ACHN (cell line): ENCODE results near the gene CHSY1.

ENCODE experiments used
- DNase-seq: peaks from one replicate; pipeline ENCODE4 v3.0.0-alpha.2; 2015
- in situ Hi-C: cut with HindIII; loops from 2 replicates; pipeline ENCODE4 v1.10.0; 2017; ENCODE audit warnings: low sequenced_read_pairs, low pct_ligation_motif_present, low pct_unique_long_range_greater_than_20kb

CHSY1 gene

GRCh38 chr15:101198031-101198575, 53.7 kb downstream of the CHSY1 start:
- no peak for DNase-seq

GRCh38 chr15:101194546-101195125, 57.2 kb downstream of the CHSY1 start:
- DNase-seq: no peak
- in situ Hi-C loops: no loop called here

More at GRCh38 chr15:101198031-101198575, 53.7 kb downstream of the CHSY1 start:
- in situ Hi-C loops: no loop called here

- no peak for DNase-seq
- in situ Hi-C loops: no loop called here
These were observed 57.9 kb downstream of the CHSY1 start for GRCh38 chr15:101193806-101194545.

GRCh38 chr15:101193120-101193644, 58.7 kb downstream of the CHSY1 start:
- in situ Hi-C loops: no loop called here
- DNase-seq: no peak

GRCh38 chr15:101192081-101192480, 59.8 kb downstream of the CHSY1 start:
- DNase-seq: no peak
- in situ Hi-C loops: no loop called here

- in situ Hi-C loops: no loop called here
- no peak for DNase-seq
These were observed 60.6 kb downstream of the CHSY1 start for GRCh38 chr15:101191242-101191641.

- DNase-seq: no peak
- in situ Hi-C loops: no loop called here
These were observed 61.7 kb downstream of the CHSY1 start for GRCh38 chr15:101190092-101190595.

GRCh38 chr15:101189409-101190091, 62.3 kb downstream of the CHSY1 start:
- in situ Hi-C loops: no loop called here
- DNase-seq: no peak

GRCh38 chr15:101188637-101189408, 63.0 kb downstream of the CHSY1 start:
- in situ Hi-C loops: no loop called here
- DNase-seq: peak; percentile 67

- in situ Hi-C loops: no loop called here
- peak; percentile 54 for DNase-seq
These were observed 63.8 kb downstream of the CHSY1 start for GRCh38 chr15:101187820-101188636.

GRCh38 chr15:101185770-101186169, 66.1 kb downstream of the CHSY1 start:
- DNase-seq: no peak
- in situ Hi-C loops: no loop called here

GRCh38 chr15:101185336-101185735, 66.5 kb downstream of the CHSY1 start:
- no peak for DNase-seq
- in situ Hi-C loops: no loop called here

GRCh38 chr15:101184830-101185229, 67.0 kb downstream of the CHSY1 start:
- in situ Hi-C loops: no loop called here
- no peak for DNase-seq

GRCh38 chr15:101183931-101184305, 67.9 kb downstream of the CHSY1 start:
- in situ Hi-C loops: no loop called here
- no peak for DNase-seq

GRCh38 chr15:101183226-101183930, 68.5 kb downstream of the CHSY1 start:
- no peak for DNase-seq
- in situ Hi-C loops: no loop called here

GRCh38 chr15:101182215-101182614, 69.6 kb downstream of the CHSY1 start:
- DNase-seq: no peak
- in situ Hi-C loops: no loop called here

- in situ Hi-C loops: no loop called here
- DNase-seq: no peak
These were observed 70.5 kb downstream of the CHSY1 start for GRCh38 chr15:101181349-101181748.
